Lower leg skin (tissue), 4 donors: ENCODE results near the gene XIRP1. TPM values are rescaled to one million over a fixed set of nuclear protein-coding genes. Genes with fewer than 3 reads are reported as not detected.
A peak's percentile ranks its signal among the peaks of the same experiment; 100 is the strongest.

Experiments used
- DNase-seq, 2 donors: peaks; one replicate each; pipeline ENCODE4 v3.0.0-alpha.2; 2019; ENCODE audit warnings: low spot score in 2 of 2
- H3K4me3 ChIP-seq: fragments of 200-600 bp; sonication (generic); 2 replicates; pipeline ENCODE4 v1.5.1; 2017; ENCODE audit warnings: mild to moderate bottlenecking, low read depth; ENCODE audit not compliant: poor library complexity, severe bottlenecking
- CTCF ChIP-seq, 3 donors: fragments of 450-650 bp; IDR thresholded peaks; one replicate each; pipeline ENCODE4 v1.5.1; 2016; ENCODE audit warnings: antibody characterized with exemption in 3 of 3, mild to moderate bottlenecking in 3 of 3, moderate library complexity in 2 of 3
- POLR2A ChIP-seq, 2 donors: fragments of 450-650 bp; IDR thresholded peaks; one replicate each; pipeline ENCODE4 v1.6.1; 2016 to 2017; ENCODE audit warnings: antibody characterized with exemption in 2 of 2, mild to moderate bottlenecking in 1 of 2, moderate library complexity in 1 of 2
- WGBS, 2 donors: methylation state at CpG; one replicate each; pipeline ENCODE4 v1.1.5; 2018; 5-methylcytosine and 5-hydroxymethylcytosine counted together
- intact Hi-C: fragments of 100-400 bp; cut with DNase I; formaldehyde crosslinking; loops from one replicate; pipeline ENCODE4 v1.15.0; 2023; ENCODE audit warnings: low total_unique reads
- total RNA-seq, 4 donors: library from RNA; depleted of rRNA; stranded (reverse); fragments of >200 nt; gene quantifications; one replicate each; pipeline ENCODE4 v1.1.0, GENCODE V29; 2016

Gene XIRP1
- total RNA-seq, 4 donors from 2014 or later, result not detected

- no peak for DNase-seq
- no peak overlapping the region for H3K4me3 ChIP-seq
- intact Hi-C loops, result no loop called here
- whole genome bisulfite sequencing, 2 donors, result 71 to 74% methylated on average over 7 of the region's 7 CpGs
- no peak for TF ChIP-seq CTCF (IDR thresholded peaks at IDR 0.05)
These were observed 53.5 kb downstream of the XIRP1 start for GRCh38 chr3:39138804-39139415.

- WGBS, 2 donors, result 87 to 95% methylated on average over 10 of the region's 10 CpGs
- H3K4me3 ChIP-seq, result no peak overlapping the region
- intact Hi-C loops, result no loop called here
- DNase-seq, result no peak
- TF ChIP-seq CTCF (IDR thresholded peaks at IDR 0.05) (no peak), POLR2A (IDR thresholded peaks at IDR 0.05) (no peak)
These were observed 54.2 kb downstream of the XIRP1 start for GRCh38 chr3:39137991-39138803.

- 90 to 95% methylated on average over 15 to 18 of the region's 18 CpGs for WGBS, 2 donors
These were observed 54.9 kb downstream of the XIRP1 start for GRCh38 chr3:39137435-39137936.

GRCh38 chr3:39136533-39137434 lies 55.6 kb downstream of the XIRP1 start:
- DNase-seq, result peak in 1 of 2 donors; percentile 78

More at GRCh38 chr3:39137435-39137936, 54.9 kb downstream of the XIRP1 start:
- no peak overlapping the region for H3K4me3 ChIP-seq
- DNase-seq, result no peak
- intact Hi-C loops, result no loop called here
- no peak for TF ChIP-seq POLR2A (IDR thresholded peaks at IDR 0.05)
- TF ChIP-seq CTCF (IDR thresholded peaks at IDR 0.05), result no peak

More at GRCh38 chr3:39136533-39137434, 55.6 kb downstream of the XIRP1 start:
- intact Hi-C loops, result no loop called here
- WGBS, 2 donors, result 89 to 96% methylated on average over 18 to 21 of the region's 21 CpGs
- no peak overlapping the region for H3K4me3 ChIP-seq
- TF ChIP-seq POLR2A (IDR thresholded peaks at IDR 0.05), result no peak
- no peak for TF ChIP-seq CTCF (IDR thresholded peaks at IDR 0.05)
